GM18868 (cell line): Measurements from ENCODE around the gene LY6G6F.

Source experiments
- ATAC-seq: cut with Tn5 transposase; IDR thresholded peaks from one replicate; pipeline ENCODE4 v1.9.1; 2021; ENCODE audit warnings: mild to moderate bottlenecking, moderate library complexity; ENCODE audit not compliant: unreplicated experiment

The LY6G6F gene, protein sequence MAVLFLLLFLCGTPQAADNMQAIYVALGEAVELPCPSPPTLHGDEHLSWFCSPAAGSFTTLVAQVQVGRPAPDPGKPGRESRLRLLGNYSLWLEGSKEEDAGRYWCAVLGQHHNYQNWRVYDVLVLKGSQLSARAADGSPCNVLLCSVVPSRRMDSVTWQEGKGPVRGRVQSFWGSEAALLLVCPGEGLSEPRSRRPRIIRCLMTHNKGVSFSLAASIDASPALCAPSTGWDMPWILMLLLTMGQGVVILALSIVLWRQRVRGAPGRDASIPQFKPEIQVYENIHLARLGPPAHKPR

DNA sequence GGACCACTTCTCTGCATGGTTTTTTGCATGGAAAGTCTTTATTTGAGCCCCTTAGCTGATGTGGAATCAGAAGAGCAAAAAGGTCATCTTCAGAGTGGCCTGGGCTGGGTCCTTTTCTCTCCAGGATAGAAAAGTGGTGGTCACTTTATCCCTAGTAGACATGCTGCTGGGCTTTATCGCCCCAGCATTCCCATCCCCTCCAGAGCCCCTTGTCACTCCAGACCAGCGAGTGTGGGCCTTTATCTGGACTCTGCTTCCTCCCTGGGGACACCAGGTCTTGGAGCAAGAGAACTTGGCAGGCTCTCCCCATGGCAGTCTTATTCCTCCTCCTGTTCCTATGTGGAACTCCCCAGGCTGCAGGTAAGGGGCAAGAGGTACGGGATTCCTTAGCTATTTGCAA, at the start of gene LY6G6F:
Gene LY6G6F (plus strand): TSS at position 268 of the 400 bp plus-strand sequence. CDS start 41 bp downstream, at position 309.
- no peak for ATAC-seq

DNA sequence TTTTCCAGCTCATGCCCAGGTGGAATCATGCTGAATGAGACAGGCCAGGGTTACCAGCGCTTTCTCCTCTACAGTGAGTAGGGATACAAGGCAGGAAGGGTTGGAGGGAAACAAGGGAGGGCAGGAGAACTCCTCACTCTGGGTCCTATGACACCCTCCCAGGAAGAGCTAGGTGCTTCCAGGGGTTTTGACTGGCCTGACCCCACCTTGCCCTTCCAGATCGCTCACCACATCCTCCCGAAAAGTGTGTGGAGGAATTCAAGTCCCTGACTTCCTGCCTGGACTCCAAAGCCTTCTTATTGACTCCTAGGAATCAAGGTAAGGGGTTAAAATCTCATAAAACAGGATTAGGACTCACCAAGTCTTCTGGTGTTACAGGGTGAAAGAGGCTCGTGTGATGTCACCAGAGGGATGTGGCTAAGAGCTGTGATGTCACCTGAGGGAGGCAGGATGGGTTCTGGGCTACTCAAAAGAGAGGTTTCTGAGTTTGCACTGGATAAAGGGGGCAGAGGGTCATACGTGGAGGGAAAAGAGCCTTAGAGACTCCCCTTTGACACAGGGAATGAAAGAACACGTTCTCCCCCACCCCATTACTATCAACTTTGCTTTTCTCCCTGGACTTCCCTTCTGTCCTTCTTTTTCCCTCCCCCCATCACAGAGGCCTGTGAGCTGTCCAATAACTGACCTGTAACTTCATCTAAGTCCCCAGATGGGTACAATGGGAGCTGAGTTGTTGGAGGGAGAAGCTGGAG, 49.1 kb upstream of the LY6G6F start:
- no peak for ATAC-seq

DNA sequence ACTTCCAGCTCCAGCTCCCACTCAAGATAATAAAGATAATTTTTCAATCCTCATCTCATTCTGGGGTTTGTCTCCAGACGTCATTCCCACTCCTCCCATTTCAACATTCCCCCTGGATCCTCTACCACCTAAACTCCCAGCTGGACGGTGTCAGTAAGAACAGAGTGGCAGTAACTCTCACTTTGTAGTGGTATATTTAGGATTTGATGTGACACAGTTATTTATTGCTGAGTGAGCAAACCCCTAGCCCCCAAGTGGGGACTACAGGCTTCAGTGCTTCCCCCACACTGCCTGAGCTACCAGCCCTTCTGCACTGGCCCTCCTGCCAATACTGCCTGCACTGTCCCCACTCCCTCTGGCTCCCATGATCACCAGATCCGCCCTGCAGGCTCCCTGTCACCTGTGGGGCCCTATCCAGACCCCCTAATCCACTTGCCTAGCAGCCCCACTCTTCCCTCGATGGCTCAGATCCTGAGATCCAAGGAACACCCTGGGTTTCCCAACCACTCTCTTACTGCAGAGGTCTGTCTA, 48.4 kb upstream of the LY6G6F start:
- no peak for ATAC-seq

DNA sequence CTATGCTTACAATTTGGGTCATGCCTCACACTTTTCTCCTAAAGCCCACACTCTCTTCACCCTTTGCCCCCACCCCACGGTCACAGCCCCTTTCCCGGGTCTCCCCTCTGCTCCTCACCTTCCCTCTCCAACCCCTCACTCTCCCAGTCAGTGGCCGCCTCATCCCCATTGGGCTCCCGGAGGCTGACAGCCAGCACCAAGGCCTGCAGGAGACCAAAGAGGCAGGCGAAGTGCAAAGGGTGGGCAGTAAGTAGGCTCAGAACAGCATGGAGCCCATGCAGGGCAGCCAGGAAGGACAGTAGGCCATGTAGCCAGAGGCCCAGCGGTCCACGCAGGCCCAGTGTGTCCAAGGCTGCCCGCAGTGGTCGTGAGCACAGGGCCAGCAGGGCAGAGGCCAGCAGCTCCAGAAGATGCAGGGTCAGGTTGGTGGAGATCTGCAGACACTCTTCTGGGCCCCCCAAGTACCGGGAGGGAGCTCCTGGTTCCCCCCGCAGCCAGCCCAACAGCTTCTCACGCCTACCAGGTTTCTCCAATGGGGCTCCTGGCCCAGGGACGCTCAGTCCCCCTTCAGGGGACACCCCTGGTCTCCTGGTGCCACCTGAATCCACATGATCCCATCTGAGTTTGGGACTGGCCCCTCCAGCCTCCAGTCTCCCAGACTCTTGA, 47.5 kb upstream of the LY6G6F start:
- ATAC-seq = no peak

DNA sequence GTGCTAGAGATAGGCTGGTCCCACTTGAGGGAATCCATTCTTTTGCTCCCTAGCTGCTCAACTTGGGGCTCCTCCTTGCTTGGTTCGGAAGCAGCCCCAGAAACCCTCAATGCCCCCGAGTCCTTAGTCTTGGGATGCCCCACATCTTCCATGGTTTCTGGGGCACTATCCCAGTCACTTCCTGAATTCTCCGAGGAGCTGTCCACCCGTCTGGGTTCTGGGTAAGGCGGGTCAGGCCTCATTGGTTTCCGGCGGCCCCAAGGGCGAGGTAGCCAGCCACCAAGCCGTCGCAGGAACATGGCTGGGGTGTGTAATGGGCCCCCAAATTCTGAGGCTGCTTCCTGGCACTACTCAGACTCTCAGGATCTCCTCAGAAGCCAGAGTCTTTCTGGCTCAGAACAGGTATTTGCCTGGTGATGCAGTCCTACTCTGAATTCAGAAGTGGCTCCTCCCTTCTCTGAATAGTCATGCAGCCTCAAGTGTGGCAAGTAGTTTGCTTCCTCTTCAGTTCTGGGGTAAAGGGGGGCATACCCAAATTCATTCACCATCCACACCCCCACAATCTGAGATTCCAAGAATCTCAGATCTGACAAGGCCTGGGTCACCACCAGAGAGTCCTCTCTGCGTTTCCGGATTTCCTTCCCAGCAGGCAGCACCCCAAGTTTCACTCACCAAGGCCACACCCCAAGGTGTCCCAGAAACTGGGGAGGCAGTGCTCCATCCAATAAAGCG, 46.9 kb upstream of the LY6G6F start:
- ATAC-seq = no peak

DNA sequence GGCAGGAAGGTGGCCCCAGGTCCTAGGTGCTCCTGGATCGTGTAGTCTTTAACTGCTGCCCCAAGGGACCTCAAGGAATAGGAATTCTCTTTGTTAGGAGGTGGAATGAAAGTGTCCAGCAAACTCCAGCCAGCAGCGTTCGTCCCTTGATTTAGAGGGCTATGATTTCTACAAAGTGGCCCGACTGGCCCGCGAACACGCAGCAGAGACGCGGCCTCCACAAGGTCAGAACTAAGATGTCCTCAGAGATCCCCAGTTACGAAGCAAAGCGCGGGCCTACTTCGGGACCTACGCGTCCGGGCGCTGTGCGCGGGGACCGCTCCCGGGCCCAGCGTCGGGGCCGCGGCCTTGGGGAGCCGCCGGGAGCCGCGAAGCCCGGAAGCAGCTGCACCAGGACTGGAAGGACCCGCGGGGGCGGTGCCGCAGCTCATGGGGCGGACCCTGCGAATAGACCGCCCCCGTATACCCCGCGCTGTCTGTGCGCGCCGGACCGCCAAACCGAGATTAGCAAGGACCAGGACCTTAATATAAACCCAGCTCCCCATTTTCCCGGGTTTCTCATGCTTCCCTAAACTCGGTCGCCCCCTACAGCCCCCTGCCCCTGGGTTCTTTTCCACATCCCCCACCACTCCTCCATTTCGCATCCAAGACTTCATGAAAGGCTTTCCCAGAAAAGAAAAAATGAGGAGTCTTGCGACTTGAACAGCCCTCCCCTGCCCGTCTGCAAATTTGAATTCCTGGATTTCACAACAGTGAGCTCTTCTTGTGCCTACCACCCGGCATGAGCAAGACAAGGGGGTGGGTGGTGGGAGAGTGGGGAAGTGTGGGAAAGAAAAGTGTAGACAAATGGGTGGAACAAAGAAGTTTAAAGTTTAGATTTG, 46.0 kb upstream of the LY6G6F start, which contains the start of gene C6orf47:
Gene C6orf47 (minus strand): TSS at position 398 of the 881 bp plus-strand sequence. CDS start 831 bp downstream, outside the sequence.
- ATAC-seq = peak; percentile 62

DNA sequence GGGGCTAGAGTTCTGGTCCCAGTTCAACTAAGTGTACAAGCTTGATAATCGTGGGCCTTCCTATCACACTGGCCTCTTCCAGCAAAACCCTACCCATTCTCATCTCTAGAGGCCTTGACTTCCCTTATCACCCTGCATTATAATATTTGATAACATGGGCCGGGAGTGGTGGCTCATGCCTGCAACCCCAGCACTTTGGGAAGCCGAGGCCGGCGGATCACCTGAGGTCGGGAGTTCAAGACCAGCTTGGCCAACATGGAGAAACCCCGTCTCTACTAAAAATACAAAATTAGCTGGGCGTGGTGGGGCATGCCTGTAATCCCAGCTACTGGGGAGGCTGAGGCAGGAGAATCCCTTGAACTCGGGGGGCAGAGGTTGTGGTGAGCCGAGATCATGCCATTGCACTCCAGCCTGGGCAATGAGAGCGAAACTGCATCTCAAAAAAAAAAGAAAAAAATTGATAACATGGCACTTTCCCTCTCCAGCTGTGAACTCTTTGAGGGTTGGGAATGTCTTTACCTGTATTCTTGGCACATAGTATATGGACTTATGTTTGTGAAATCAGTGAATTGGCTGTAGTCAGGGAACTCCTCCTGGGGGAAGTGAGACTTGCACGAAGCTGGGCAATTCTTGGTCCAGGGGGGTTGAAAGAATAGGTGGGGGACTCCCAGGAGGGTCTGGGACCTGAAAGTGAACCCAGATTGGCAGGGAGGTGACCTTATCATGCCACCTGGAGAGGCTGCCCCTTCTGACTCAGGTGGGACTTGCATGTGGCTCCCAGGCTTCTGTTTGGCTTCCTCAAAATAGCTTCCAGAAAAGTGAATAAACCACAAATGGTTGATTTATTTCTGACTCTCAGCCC, 45.2 kb upstream of the LY6G6F start:
- ATAC-seq = no peak

DNA sequence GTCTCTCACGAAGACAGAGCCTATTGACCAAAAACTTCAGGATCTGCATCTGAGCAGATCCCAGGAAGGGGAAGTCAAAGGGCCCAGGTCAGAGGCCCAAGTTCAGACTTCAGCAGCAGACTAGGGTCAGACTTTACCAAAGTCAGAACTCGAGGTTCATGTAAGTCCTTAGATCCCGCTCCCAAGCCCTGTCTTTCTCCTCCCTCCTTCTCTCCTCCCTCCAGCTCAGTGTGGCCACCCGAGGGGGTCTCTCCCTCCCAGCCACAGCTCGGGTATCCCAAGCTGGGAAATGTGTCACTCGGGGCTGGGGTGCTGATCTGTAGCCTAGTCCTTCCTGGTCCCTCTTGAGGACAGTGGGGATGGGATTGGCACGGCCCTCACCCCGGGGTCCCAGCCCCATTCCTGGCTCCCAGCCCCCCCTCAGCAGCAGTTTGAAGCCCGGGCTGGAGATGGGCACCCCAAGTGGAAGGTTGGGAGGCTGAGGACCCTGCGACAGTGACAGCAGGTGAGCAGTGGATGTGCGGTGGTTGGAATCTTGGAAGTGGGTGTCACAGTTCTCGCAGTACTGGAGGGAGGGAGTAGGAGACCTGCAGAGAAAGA, 44.4 kb upstream of the LY6G6F start:
- ATAC-seq = no peak

DNA sequence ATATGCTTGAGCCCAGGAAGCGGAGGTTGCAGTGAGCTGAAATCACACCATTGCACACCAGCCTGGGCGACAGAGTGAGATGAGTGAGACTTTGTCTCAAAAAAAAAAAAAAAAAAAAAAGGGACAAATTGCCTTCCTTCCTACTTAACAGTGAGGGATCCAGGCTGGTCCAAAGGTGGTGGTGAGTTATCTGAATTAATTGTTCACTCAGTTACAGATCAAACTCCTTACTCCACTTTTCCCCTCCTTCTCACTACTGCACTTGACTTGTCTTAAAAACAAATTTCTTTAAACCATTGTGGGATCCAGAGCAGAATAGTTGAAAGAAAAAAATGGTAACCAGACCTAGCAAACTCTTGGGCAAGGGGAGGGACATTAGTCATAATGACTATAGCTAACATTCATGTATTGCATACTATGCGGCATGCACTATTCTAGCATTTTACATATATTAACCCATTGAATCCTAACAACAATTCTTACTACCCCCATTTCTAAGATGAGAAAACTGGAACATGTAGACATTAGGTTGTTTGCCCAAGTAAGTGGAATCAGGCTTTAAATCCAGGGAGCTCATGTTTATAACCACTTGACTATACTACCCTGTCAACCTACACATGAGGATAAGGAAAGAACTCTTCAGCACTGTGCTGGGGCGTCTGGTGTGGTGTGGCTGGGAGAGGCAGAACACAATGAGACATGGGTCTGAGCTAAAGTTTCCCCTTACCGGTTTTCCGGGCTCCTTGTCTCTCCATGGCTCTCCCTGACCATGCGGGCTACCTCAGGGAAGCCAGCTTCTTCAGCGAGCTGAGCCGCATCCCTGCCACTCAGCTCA, 43.3 kb upstream of the LY6G6F start:
- ATAC-seq = no peak

DNA sequence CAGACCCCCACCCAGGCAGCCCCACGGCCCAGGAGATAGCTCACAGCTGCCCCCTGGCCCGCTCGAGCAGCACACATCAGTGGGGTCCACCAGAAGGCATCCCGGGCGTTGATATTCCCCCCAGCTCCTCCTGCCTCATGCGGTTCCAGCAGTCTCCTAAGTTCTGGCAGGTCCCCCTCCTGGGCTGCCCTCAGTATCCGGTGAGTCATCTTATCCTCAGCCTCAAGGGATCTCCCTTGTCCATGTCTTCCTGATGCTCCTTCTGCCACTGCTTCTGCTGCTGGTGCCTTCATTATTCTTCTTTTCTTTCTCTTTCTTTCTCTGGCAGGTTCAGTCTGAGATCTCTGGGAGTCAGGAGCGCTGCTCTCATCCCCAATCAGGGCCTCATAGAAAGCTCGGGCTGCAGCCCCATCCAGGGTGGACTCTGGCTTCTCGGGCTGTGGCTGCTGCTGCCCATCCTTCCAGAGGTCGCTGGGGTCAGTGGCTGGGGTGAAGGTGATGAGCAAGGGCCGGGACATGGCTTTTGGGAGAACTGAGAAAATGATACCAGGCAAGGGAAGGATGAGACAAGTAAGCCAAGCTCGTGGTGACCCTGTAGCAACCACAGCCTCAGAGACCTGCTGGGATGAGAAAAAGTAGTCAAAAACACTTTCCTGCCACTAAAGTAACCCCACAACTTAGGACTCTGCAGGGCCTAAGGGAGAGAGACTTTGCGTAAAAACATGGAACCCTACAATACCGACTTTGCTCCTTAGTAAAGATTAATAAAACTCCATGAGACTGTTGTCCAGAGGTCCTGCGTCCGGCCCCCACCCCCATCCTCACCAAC, 42.5 kb upstream of the LY6G6F start:
- no peak for ATAC-seq

DNA sequence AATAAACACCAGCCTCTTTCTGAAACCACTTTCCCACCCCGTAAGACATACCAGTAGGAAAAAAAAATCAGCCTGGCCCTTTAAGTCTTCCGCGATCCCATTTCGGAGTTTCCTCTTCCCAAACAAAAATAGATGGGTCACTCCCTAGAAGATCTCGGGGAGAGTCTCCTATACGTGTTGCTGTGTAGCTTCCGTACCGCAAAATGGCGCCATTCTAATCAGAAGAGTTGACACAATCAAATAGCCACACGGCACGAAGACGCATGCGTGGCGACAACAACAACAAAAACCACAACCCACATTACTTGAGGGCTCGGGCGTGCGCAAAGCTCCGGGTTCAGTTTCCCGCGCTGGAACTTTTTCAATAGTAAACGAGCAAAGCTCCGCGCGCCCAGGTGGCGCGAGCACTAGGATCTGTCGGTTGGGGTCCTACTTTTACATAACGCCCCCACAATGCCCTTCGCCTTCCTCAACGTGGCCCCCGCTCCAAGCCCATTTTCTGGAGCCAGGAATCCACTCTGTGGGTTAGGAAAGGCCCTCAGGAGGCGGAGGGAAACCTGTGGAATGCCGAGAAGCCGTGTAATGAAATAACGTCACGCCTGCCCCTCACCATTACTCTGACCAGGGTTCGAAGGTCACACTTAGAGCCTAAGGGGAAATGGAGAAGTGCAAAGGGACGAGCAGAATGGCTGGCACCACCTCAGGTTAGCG, 41.7 kb upstream of the LY6G6F start, which contains the start of gene GPANK1:
Gene GPANK1 (minus strand): TSS at position 208 of the 711 bp plus-strand sequence. CDS start 519 bp downstream, outside the sequence.
- ATAC-seq = peak; percentile 31

DNA sequence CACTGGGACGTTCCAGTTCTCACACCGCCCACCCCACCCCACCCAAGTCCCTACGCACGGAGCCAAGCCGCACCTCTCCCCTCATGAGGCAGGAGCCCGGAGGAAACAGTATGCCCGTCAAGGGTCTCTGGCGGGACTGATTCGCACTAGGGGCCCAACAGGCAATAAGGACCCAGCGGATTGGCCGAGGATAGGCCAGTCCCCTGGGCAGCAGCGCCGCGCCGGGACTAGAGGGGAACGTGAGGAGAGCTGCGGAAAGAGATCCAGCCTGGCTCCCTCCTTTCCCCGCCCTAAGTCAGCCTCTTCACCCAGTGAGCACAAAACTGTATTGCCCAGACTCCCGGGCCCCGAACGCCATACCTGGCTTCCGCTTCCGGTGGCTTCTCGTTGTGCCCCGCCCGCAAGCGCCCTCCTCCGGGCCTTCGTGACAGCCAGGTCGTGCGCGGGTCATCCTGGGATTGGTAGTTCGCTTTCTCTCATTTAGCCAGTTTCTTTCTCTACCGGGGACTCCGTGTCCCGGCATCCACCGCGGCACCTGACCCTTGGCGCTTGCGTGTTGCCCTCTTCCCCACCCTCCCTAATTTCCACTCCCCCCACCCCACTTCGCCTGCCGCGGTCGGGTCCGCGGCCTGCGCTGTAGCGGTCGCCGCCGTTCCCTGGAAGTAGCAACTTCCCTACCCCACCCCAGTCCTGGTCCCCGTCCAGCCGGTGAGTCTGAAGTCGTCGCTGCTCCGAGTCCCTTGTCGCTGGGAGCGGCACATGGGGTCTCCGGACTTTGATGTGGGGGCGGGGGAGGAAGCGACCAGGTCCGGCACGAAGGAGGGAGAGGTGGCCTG, 40.9 kb upstream of the LY6G6F start, which contains the start of gene CSNK2B:
Gene CSNK2B (plus strand): TSS at position 580 of the 836 bp plus-strand sequence. CDS start 752 bp downstream, outside the sequence.
- peak; percentile 74 for ATAC-seq

DNA sequence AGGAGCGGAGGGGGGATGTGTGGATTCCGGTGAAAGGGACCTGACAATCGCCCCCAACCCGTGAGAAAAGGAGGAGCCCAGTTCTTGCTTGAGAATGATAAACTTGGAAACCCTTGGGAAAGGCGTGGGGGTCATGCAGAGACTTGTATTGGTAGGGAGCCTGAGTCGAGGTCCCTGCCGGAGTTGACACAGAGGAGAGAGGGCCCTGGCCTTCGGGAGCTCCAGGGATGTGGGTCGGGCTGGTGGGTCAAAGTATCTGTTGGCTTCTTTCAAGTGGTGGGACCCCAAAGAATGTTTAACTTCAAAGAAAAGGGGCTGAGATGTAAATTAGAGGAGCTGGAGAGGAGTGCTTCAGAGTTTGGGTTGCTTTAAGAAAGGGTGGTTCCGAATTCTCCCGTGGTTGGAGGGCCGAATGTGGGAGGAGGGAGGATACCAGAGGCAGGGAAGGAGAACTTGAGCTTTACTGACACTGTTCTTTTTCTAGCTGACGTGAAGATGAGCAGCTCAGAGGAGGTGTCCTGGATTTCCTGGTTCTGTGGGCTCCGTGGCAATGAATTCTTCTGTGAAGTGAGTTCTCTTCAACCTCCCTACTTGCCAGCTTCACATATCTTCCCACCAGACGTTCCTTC, 40.2 kb upstream of the LY6G6F start:
- ATAC-seq = no peak

DNA sequence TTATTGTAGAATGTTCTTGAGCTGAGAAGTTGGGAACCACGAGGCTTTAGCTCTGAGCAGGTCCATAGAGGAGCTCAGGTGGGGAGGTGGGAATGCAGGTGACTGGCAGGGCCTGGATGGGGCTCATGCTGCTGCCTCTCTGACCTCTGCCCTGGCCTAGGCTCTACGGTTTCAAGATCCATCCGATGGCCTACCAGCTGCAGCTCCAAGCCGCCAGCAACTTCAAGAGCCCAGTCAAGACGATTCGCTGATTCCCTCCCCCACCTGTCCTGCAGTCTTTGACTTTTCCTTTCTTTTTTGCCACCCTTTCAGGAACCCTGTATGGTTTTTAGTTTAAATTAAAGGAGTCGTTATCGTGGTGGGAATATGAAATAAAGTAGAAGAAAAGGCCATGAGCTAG, 37.0 kb upstream of the LY6G6F start, which contains the start of gene LY6G5B:
Gene LY6G5B (plus strand): TSS at position 301 of the 400 bp plus-strand sequence. CDS start 975 bp downstream, outside the sequence.
- ATAC-seq = no peak
